ENCODE data around the gene THOP1.

Gene THOP1

DNA sequence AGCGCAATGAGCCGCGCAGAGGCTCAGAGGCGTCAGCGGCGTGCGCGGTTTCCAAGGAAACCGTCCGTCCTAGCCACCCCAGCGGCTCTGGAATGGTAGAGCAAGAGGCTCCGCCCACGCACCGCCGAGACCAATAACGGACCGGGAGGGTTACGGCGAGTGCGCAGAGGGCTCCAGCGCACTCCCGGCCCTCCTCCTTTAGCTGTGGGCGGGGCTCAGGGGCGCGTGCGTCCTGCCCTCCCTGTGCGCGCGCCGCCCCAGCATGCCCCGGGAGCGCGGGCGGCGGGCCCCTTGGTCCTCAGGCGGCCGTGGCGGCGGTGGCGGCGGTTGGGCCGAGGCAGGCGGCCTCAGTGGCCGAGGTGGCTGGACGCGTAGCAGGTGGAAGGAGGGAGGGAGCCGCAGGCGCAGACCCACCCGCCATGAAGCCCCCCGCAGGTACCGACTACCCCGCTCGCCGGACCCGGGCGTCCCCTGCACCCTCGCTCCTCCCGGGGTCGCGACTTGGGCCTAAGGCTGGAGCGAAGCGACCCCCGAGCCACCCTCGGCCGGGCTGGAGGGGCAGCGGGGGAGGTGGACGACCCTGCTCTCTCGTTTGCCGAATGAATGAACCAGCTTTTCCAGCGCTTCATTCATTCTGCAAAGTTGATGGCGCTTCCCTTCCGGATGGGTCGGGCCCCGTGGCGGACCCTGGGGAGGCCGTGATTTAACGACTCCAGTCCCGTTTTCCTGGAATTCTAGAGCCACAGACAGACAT lies at the start of gene THOP1:
THOP1 (plus strand) TSS at position 260 of the 754 bp plus-strand sequence; CDS start at position 420, 160 bp downstream.
- DNase-seq (ENCODE audit: low read depth in 3 of 3, low spot score in 1 of 3) = peak; percentile 93 to 97 (median 97)

DNA sequence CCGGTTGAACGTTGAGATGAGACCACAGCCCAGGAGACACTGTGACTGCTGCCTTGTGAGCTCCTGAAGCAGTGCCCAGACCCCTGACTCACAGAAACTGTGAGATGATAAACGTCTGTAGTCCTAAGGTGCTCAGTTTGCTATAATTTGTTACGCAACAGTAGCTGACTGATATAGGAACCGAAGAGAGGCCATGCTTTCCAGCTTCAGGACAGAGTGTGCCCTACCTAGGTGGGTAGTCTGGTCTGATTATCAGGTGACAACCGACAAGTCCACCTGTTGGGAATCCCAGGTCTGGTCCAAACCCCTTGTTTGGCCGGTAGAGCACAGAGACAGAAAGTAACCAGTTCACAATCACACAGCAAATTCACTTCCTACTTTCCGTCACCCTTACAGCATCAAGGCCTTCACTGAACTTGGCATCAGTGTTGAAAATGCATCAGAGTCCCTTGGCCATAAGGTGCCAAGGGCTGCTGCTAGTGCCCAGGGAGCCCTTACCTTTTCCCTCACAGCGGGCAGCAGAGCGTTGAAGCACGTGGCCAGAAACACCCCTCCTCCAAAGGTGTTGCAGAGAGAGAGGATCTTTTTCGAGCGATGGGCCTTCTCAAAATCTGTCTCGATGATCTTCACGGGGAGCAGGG lies 48.6 kb upstream of the THOP1 start:
- no peak for DNase-seq (ENCODE audit: low read depth in 3 of 3, low spot score in 1 of 3)

DNA sequence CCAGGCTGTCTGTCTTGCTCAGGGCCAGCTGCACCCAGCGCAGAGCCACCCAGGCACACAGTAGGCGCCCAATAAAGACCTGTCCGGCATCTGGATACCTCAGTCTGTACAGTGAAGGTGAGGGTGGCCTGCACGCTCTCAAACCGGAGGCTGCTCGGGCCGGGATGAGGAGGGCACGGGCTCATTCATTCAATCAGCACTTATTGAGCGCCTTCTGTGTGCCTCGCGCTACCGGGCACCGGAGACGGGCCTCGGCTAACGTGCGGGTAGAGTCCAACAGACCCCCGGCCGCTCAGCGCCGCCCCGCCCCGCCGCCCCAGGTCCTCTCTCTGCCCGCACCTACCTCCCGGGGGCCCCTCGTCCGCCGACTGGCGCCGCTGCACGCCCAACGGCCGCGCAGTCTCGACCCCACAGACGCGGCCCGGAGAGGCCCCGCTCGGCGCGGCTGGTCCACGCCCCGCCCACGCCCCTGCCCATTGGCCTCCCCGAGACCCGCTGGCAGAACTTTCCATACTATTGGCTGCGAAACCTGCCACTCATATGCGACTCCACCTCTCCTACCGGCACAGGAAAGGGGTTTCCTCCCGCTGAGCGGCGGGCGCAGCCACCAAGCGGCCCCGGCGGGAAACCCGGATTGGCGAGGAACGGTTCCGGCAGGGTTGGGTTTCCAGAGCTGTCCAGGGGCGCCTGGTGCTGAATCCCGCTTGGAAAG lies 45.5 kb upstream of the THOP1 start, which contains the start of gene SLC39A3:
SLC39A3 (minus strand) TSS at position 416 of the 712 bp plus-strand sequence. CDS start 2,760 bp downstream, outside the sequence.
- peak; percentile 98 to 99 (median 98) for DNase-seq (ENCODE audit: low read depth in 3 of 3, low spot score in 1 of 3)

GRCh38 chr19:2740314-2740656 lies 45.0 kb upstream of the THOP1 start:
- DNase-seq (ENCODE audit: low read depth in 3 of 3, low spot score in 1 of 3) = no peak

DNA sequence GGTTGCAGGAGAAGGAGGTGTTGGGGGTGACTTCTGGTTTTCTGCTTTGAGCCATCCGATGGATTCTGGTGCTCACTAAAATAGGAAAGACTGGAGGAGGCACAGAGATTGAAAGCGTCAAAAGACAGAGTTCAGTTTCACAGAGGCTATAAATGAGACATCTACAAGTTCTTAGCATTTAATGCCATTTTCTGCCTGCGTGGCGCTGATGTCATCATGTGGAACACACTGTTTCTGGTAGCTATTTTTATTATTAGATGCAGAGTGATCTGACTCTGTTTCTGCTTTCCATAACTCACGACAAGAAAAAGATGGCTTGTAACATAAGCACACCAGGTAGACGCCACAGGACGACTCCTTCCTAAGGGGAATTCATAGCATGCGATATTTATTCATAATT lies 42.2 kb upstream of the THOP1 start:
- DNase-seq (ENCODE audit: low read depth in 3 of 3, low spot score in 1 of 3) = no peak

DNA sequence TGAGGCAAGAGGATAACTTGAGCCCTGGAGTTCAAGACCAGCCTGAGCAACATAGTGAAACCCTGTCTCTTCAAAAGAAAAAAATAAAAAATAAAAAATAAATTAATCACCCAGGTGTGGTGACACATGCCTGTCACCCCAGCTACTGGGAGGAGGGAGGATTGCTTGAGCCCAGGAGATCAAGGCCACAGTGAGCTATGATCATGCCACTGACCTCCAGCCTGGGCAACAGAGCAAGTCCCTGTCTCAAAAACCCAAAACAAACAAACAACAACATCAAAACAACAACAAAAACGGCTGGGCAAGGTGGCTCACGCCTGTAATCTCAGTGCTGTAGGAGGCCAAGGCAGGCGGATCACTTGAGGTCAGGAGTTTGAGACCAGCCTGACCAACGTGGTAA lies 41.2 kb upstream of the THOP1 start:
- no peak for DNase-seq (ENCODE audit: low read depth in 3 of 3, low spot score in 1 of 3)

GRCh38 chr19:2747349-2747748 lies 38.0 kb upstream of the THOP1 start:
- no peak for DNase-seq (ENCODE audit: low read depth in 3 of 3, low spot score in 1 of 3)

- no peak for DNase-seq (ENCODE audit: low read depth in 3 of 3, low spot score in 1 of 3)
Measured at GRCh38 chr19:2750808-2751437, 34.4 kb upstream of the THOP1 start.

GRCh38 chr19:2751438-2751830 lies 33.9 kb upstream of the THOP1 start:
- no peak for DNase-seq (ENCODE audit: low read depth in 3 of 3, low spot score in 1 of 3)

- DNase-seq (ENCODE audit: low read depth in 3 of 3, low spot score in 1 of 3) = no peak
Measured at GRCh38 chr19:2754659-2755447, 30.4 kb upstream of the THOP1 start.

GRCh38 chr19:2755448-2755705 lies 29.9 kb upstream of the THOP1 start:
- no peak for DNase-seq (ENCODE audit: low read depth in 3 of 3, low spot score in 1 of 3)

- DNase-seq (ENCODE audit: low read depth in 3 of 3, low spot score in 1 of 3) = no peak
Measured at GRCh38 chr19:2755811-2756210, 29.5 kb upstream of the THOP1 start.

DNA sequence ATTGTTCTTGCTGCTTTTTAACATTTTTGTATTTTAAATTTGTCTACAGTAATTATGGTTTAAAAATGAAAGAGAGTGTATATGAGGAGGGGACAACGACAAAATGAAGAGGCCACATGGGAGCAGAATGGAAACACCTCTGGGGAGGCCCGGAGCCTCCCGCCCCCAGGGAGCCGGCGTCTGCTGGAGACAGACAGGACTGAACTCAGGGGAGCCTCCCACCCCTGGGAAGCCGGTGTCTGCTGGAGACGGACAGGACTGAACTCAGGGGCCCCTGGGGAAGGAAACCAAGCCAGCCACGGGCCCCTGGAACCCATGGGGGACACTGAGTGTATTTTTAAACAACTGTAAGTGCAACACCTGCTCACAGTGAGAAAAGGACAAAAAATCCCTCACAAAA lies 28.8 kb upstream of the THOP1 start:
- DNase-seq (ENCODE audit: low read depth in 3 of 3, low spot score in 1 of 3) = no peak

- DNase-seq (ENCODE audit: low read depth in 3 of 3, low spot score in 1 of 3) = no peak
Measured at GRCh38 chr19:2756921-2757881, 28.1 kb upstream of the THOP1 start.

DNA sequence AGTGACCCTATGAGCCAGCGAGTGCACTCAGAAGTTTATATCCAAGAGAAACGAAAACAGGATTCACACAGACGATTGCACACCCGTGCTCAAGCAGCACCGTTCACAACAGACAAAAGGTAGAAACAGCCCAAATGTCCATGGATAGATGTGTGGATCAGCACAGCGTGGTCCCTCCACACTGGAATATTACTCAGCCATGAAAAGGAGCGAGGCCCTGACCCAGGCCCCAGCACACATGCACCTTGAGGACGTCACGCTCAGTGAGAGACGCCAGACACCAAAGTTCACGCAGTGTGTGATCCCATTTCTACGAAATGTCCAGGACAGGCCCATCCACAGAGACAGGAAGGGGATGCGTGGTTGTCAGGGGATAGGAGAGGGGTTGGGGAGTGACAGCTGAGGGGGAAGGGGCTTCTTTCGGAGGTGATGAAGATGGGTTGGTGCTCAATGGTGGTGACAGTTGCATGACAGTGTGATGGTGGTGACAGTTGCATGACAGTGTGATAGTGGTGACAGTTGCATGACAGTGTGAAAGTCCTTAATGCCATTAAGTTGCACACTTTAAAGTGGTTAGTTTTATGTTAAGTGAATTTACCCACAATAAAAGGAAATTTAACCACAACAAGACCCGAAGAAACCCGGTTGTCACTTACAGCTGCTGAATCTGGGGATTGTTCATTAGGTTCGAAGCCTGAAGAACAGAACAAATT lies 26.5 kb upstream of the THOP1 start:
- no peak for DNase-seq (ENCODE audit: low read depth in 3 of 3, low spot score in 1 of 3)

DNA sequence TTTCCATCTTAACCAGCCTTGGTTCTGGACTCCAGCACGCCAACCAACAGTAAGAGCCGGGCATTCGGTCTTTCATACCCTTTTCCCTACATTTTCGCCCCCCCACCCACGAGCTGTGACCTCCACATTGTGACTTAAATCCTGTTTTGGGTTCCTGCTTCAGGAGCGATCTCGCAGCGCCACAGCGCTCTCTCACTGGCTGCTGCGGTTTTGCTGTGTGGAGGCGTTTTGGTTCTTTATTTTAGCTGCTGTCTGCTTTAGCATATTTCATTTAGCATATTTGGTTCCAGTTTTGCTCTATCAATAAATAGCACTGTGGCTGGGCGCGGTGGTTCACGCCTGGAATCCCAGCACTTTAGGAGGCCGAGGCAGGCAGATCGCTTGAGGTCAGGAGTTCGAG lies 25.9 kb upstream of the THOP1 start:
- no peak for DNase-seq (ENCODE audit: low read depth in 3 of 3, low spot score in 1 of 3)

GRCh38 chr19:2759965-2760364 lies 25.3 kb upstream of the THOP1 start:
- DNase-seq (ENCODE audit: low read depth in 3 of 3, low spot score in 1 of 3) = no peak

- DNase-seq (ENCODE audit: low read depth in 3 of 3, low spot score in 1 of 3) = no peak
Measured at GRCh38 chr19:2761309-2761677, 24.0 kb upstream of the THOP1 start.
